HEK293 (cell line): ENCODE results near the gene NEGR1.

Experiments
- CTCF ChIA-PET: fragments of 350-600 bp; formaldehyde crosslinking; extraction: SDS; loops from one replicate; lab custom pipeline; 2021; ENCODE audit warnings: antibody characterized with exemption; lab: Yijun Ruan, JAX
- POLR2A ChIA-PET: fragments of 300-600 bp; formaldehyde crosslinking; extraction: SDS; loops from one replicate; lab custom pipeline; 2020; ENCODE audit warnings: antibody characterized with exemption, inconsistent platforms; lab: Yijun Ruan, JAX
- H3K27ac ChIP-seq: fragments of 200-500 bp; sonication (Bioruptor generic); 2 replicates; pipeline ENCODE4 v1.5.1; 2014; ENCODE audit warnings: low read depth, low read length, control low read depth, inconsistent platforms; ENCODE audit errors: extremely low read depth
- H3K36me3 ChIP-seq, 2 experiments: fragments of 200-500 bp in 1 of 2; sonication (Bioruptor generic) in 1 of 2; 1 replicate in 1 of 2; 2 replicates in 1 of 2; pipeline ENCODE4 v1.5.1; 2014 to 2017; ENCODE audit warnings: inconsistent platforms in 2 of 2, low read length in 2 of 2; ENCODE audit not compliant: control insufficient read depth in 2 of 2, insufficient read depth in 1 of 2
- H3K4me1 ChIP-seq: fragments of 200-500 bp; sonication (Bioruptor generic); 2 replicates; pipeline ENCODE4 v1.5.1; 2014; ENCODE audit warnings: mild to moderate bottlenecking, low read length, inconsistent platforms; ENCODE audit not compliant: control insufficient read depth, insufficient read depth
- H3K4me3 ChIP-seq: 2 replicates; pipeline ENCODE4 v1.5.1; 2011; ENCODE audit warnings: low read depth, mild to moderate bottlenecking, control low read depth, low read length, moderate library complexity
- H3K9me3 ChIP-seq: fragments of 200-500 bp; sonication (Bioruptor generic); 2 replicates; pipeline ENCODE4 v1.5.1; 2014; ENCODE audit warnings: low read depth, low read length, inconsistent platforms; ENCODE audit not compliant: control insufficient read depth, insufficient read depth
- FEZF1 ChIP-seq: fragments of 450-650 bp; formaldehyde crosslinking; IDR thresholded peaks from 2 replicates; pipeline ENCODE4 v1.5.1; 2016; ENCODE audit warnings: missing biosample characterization, missing genetic modification characterization
- OSR2 ChIP-seq: fragments of 450-650 bp; formaldehyde crosslinking; IDR thresholded peaks from 2 replicates; pipeline ENCODE4 v1.5.1; 2016; ENCODE audit warnings: missing biosample characterization, missing genetic modification characterization
- SCRT1 ChIP-seq: fragments of 450-650 bp; formaldehyde crosslinking; IDR thresholded peaks from 2 replicates; pipeline ENCODE4 v1.5.1; 2016; ENCODE audit warnings: missing biosample characterization, missing genetic modification characterization, borderline replicate concordance
- SP2 ChIP-seq: fragments of 450-650 bp; formaldehyde crosslinking; IDR thresholded peaks from 2 replicates; pipeline ENCODE4 v1.5.1; 2016; ENCODE audit warnings: missing biosample characterization, missing genetic modification characterization
- ZBTB7A ChIP-seq: fragments of 450-650 bp; formaldehyde crosslinking; IDR thresholded peaks from 2 replicates; pipeline ENCODE4 v1.5.1; 2016; ENCODE audit warnings: low read depth, missing biosample characterization, missing genetic modification characterization
- ZNF146 ChIP-seq: fragments of 450-650 bp; formaldehyde crosslinking; IDR thresholded peaks from 2 replicates; pipeline ENCODE4 v1.5.1; 2016; ENCODE audit warnings: missing biosample characterization, missing genetic modification characterization
- ZNF202 ChIP-seq: fragments of 450-650 bp; formaldehyde crosslinking; IDR thresholded peaks from 2 replicates; pipeline ENCODE4 v1.5.1; 2016; ENCODE audit warnings: missing biosample characterization, missing genetic modification characterization, borderline replicate concordance
- ZNF221 ChIP-seq: fragments of 450-650 bp; formaldehyde crosslinking; IDR thresholded peaks from 2 replicates; pipeline ENCODE4 v1.5.1; 2017; ENCODE audit warnings: missing biosample characterization, missing genetic modification characterization, borderline replicate concordance
- ZNF248 ChIP-seq: fragments of 450-650 bp; formaldehyde crosslinking; IDR thresholded peaks from 2 replicates; pipeline ENCODE4 v1.5.1; 2017; ENCODE audit warnings: missing biosample characterization, missing genetic modification characterization
- ZNF274 ChIP-seq, 2 experiments: fragments of 200-500 bp in 1 of 2; fragments of 450-650 bp in 1 of 2; sonication (Bioruptor generic) in 1 of 2; formaldehyde crosslinking in 1 of 2; IDR thresholded peaks; 2 replicates each; pipeline versions ENCODE4 v1.5.1 to v1.6.1; 2014 to 2016; ENCODE audit warnings: borderline replicate concordance in 1 of 2, inconsistent platforms in 1 of 2, low read length in 1 of 2, missing biosample characterization in 1 of 2, missing genetic modification characterization in 1 of 2
- ZNF677 ChIP-seq: fragments of 450-650 bp; IDR thresholded peaks from 2 replicates; pipeline ENCODE4 v1.5.0; 2018; ENCODE audit warnings: missing biosample characterization, mild to moderate bottlenecking, missing genetic modification characterization, moderate library complexity
- ZNF747 ChIP-seq: fragments of 450-650 bp; formaldehyde crosslinking; IDR thresholded peaks from 2 replicates; pipeline ENCODE4 v1.5.1; 2016; ENCODE audit warnings: missing biosample characterization, missing genetic modification characterization
- TF ChIP-seq, protein P1 (sequence below): fragments of 450-650 bp; formaldehyde crosslinking; IDR thresholded peaks from 2 replicates; pipeline ENCODE4 v1.5.1; 2017; ENCODE audit warnings: missing biosample characterization, missing genetic modification characterization
- TF ChIP-seq, protein P2 (sequence below): fragments of 450-650 bp; formaldehyde crosslinking; IDR thresholded peaks from 2 replicates; pipeline ENCODE4 v1.5.1; 2017; ENCODE audit warnings: missing biosample characterization, mild to moderate bottlenecking, missing genetic modification characterization, moderate library complexity
- TF ChIP-seq, protein P3 (sequence below): fragments of 450-650 bp; formaldehyde crosslinking; IDR thresholded peaks from 2 replicates; pipeline ENCODE4 v1.5.1; 2016; ENCODE audit warnings: missing biosample characterization, missing genetic modification characterization
- TF ChIP-seq, protein P4 (sequence below): fragments of 450-650 bp; formaldehyde crosslinking; IDR thresholded peaks from 2 replicates; pipeline ENCODE4 v1.5.1; 2016; ENCODE audit warnings: missing biosample characterization, missing genetic modification characterization

Gene NEGR1

DNA sequence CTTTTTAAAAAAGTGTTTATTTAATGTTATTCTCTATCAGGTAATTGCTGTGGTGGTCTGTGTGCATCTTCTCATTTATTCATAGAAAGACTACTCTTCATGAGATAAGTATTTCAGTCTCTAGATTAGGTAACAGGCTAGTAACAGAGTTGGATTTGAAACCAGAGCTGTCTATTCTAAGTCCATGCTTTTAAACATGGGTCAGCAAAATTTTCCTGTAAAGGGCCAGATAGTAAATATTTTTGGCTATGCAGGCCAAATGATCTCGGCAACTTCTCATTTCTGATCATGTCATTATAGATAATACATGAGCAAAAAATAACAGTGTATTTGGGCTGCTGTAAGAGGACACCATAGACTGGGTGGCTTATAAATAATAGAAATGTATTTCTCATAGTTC, 715.9 kb downstream of the NEGR1 start:
- POLR2A ChIA-PET, result no interaction called here
- no peaks in the 10 kb centered on the region for H3K9me3 ChIP-seq
- no peaks in the 10 kb centered on the region for H3K4me1 ChIP-seq
- H3K36me3 ChIP-seq, result no peaks in the 10 kb centered on the region
- H3K27ac ChIP-seq, result no peak overlapping the region
- TF ChIP-seq ZBTB7A (tag by site-specific recombination), result no peak
- TF ChIP-seq, protein P1, sequence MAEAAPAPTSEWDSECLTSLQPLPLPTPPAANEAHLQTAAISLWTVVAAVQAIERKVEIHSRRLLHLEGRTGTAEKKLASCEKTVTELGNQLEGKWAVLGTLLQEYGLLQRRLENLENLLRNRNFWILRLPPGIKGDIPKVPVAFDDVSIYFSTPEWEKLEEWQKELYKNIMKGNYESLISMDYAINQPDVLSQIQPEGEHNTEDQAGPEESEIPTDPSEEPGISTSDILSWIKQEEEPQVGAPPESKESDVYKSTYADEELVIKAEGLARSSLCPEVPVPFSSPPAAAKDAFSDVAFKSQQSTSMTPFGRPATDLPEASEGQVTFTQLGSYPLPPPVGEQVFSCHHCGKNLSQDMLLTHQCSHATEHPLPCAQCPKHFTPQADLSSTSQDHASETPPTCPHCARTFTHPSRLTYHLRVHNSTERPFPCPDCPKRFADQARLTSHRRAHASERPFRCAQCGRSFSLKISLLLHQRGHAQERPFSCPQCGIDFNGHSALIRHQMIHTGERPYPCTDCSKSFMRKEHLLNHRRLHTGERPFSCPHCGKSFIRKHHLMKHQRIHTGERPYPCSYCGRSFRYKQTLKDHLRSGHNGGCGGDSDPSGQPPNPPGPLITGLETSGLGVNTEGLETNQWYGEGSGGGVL (tag by site-specific recombination), result no peak
- TF ChIP-seq, all 188 proteins: peak for 0
- CTCF ChIA-PET, result no interaction called here
- no peak overlapping the region for H3K4me3 ChIP-seq

DNA sequence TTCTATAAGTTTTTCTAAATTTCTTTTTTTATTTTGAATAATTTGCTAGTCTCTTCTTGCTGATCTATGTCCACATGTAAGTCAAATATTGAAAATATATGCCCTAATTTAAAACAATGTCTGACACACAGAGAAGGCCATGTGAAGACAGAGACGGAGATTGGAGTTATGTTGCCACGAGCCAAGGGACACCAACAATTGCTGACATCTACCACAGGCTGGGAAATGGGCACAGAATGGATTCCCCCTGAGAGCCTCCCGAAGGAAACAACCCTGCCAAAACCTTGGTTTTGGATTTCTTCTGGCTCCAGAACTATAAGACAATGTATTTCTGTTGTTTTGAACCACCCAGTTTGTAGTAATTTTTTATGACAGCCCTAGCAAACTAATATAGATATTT, 716.5 kb downstream of the NEGR1 start:
- Histone ChIP-seq H3K4me3 (no peak overlapping the region), H3K9me3 (no peaks in the 10 kb centered on the region), H3K36me3 (no peaks in the 10 kb centered on the region), H3K27ac (no peak overlapping the region), H3K4me1 (no peaks in the 10 kb centered on the region)
- ChIA-PET POLR2A (no interaction called here), CTCF (no interaction called here)
- TF ChIP-seq ZNF747 (tag by site-specific recombination), result no peak
- no peak for TF ChIP-seq SCRT1

DNA sequence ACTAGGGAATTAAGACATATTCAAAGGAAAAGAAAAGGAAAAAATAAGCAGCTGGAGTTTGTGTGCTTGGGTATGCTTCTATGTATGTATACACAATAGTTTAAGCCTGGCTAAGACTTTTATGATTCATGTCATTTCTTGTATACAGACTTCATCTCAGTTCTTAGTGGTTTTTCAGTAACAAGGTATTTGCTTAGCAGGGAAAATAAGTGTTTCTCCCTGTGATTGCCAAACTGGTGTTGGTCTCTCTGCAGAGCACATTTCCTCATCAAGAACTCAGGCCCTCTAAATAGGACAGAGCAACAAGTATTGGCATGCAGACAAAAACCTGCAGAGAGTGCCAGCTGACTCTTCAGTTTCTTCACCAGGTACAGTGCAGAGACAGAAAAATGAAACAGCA, 717.1 kb downstream of the NEGR1 start:
- H3K36me3 ChIP-seq, result no peaks in the 10 kb centered on the region
- TF ChIP-seq ZNF202 (tag by site-specific recombination) (no peak), SP2 (tag by site-specific recombination) (no peak), ZNF221 (tag by site-specific recombination) (no peak), ZNF677 (tag by site-specific recombination) (no peak), ZNF274 (IDR thresholded peaks at IDR 0.05; ENCODE audit: low read length) (no peak), ZNF274 (tag by site-specific recombination; IDR thresholded peaks at IDR 0.05; ENCODE audit: borderline replicate concordance) (no peak)
- TF ChIP-seq, protein P2, sequence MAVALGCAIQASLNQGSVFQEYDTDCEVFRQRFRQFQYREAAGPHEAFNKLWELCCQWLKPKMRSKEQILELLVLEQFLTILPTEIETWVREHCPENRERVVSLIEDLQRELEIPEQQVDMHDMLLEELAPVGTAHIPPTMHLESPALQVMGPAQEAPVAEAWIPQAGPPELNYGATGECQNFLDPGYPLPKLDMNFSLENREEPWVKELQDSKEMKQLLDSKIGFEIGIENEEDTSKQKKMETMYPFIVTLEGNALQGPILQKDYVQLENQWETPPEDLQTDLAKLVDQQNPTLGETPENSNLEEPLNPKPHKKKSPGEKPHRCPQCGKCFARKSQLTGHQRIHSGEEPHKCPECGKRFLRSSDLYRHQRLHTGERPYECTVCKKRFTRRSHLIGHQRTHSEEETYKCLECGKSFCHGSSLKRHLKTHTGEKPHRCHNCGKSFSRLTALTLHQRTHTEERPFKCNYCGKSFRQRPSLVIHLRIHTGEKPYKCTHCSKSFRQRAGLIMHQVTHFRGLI (tag by site-specific recombination), result no peak
- TF ChIP-seq, protein P3, sequence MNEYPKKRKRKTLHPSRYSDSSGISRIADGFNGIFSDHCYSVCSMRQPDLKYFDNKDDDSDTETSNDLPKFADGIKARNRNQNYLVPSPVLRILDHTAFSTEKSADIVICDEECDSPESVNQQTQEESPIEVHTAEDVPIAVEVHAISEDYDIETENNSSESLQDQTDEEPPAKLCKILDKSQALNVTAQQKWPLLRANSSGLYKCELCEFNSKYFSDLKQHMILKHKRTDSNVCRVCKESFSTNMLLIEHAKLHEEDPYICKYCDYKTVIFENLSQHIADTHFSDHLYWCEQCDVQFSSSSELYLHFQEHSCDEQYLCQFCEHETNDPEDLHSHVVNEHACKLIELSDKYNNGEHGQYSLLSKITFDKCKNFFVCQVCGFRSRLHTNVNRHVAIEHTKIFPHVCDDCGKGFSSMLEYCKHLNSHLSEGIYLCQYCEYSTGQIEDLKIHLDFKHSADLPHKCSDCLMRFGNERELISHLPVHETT, result no peak
- TF ChIP-seq, all 188 proteins: peak for 0
- Histone ChIP-seq H3K4me1 (no peaks in the 10 kb centered on the region), H3K9me3 (no peaks in the 10 kb centered on the region), H3K27ac (no peak overlapping the region), H3K4me3 (no peak overlapping the region)
- ChIA-PET CTCF (no interaction called here), POLR2A (no interaction called here)

DNA sequence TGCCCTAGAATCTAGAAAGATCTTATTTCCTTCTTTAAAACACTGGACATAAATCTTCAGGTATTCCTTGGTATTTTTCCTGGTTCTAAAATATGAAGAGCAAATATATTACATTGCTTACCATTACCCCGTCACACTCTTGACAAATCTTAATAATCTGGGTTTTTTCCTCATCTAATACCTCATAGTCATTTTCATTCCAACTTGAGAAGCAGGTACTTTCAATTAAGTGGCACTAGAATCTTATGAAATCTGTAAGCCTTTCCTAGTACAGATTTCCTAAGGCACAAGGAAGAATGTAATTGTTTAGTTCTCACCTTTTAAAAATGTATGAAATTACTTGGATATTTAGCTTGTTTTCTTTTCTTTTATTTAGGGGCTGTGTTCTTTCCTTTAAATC, 720.0 kb downstream of the NEGR1 start:
- H3K4me3 ChIP-seq, result no peak overlapping the region
- TF ChIP-seq ZNF747 (tag by site-specific recombination) (no peak), OSR2 (tag by site-specific recombination) (no peak), ZNF146 (tag by site-specific recombination) (no peak), FEZF1 (tag by site-specific recombination) (no peak), ZNF248 (no peak)
- TF ChIP-seq, protein P4, sequence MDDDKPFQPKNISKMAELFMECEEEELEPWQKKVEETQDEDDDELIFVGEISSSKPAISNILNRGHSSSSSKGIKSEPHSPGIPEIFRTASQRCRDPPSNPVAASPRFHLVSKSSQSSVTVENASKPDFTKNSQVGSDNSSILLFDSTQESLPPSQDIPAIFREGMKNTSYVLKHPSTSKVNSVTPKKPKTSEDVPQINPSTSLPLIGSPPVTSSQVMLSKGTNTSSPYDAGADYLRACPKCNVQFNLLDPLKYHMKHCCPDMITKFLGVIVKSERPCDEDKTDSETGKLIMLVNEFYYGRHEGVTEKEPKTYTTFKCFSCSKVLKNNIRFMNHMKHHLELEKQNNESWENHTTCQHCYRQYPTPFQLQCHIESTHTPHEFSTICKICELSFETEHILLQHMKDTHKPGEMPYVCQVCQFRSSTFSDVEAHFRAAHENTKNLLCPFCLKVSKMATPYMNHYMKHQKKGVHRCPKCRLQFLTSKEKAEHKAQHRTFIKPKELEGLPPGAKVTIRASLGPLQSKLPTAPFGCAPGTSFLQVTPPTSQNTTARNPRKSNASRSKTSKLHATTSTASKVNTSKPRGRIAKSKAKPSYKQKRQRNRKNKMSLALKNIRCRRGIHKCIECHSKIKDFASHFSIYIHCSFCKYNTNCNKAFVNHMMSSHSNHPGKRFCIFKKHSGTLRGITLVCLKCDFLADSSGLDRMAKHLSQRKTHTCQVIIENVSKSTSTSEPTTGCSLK, result no peak
- ChIA-PET CTCF (no interaction called here), POLR2A (no interaction called here)
- H3K9me3 ChIP-seq, result no peaks in the 10 kb centered on the region
- H3K36me3 ChIP-seq, result no peaks in the 10 kb centered on the region
- H3K27ac ChIP-seq, result no peak overlapping the region
- no peaks in the 10 kb centered on the region for H3K4me1 ChIP-seq
